A673 (cell line): ENCODE results near the gene MMP10.

Experiments used
- EZH2 ChIP-seq: fragments of 200-600 bp; sonication (generic); IDR thresholded peaks from 2 replicates; pipeline ENCODE4 v1.6.1; 2017; ENCODE audit warnings: borderline replicate concordance, low read depth, mild to moderate bottlenecking, mixed read lengths, antibody characterized with exemption, low read length; ENCODE audit not compliant: poor library complexity, severe bottlenecking
- TF ChIP-seq, protein P1 (sequence below): fragments of 300-800, 200-600 bp; sonication (generic); conservative IDR thresholded peaks from 2 replicates; pipeline ENCODE4 v1.5.1; 2017; ENCODE audit warnings: low read depth, mild to moderate bottlenecking, antibody characterized with exemption, low read length, moderate library complexity, mixed read lengths

DNA sequence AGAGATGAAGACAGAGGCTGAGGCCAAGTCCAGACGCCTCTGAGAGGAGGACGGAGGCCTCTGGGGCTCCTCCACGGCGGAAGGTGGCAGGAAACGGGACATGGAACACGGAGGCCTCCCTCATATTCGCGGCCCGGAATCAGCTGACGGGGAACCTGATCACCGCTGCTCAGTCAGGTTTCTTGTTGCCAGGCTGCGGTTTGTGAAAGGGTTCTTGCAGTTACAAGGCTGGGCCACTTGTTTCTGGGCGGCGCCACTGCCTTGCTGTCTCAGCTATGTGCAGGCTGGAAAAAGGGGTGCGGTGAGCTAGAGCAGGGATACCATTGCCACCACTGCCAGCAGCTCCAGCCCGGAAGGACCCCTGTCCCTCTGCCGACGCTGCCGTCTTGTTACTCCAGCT is 27.5 kb upstream of the MMP10 start:
- TF ChIP-seq, protein P1, sequence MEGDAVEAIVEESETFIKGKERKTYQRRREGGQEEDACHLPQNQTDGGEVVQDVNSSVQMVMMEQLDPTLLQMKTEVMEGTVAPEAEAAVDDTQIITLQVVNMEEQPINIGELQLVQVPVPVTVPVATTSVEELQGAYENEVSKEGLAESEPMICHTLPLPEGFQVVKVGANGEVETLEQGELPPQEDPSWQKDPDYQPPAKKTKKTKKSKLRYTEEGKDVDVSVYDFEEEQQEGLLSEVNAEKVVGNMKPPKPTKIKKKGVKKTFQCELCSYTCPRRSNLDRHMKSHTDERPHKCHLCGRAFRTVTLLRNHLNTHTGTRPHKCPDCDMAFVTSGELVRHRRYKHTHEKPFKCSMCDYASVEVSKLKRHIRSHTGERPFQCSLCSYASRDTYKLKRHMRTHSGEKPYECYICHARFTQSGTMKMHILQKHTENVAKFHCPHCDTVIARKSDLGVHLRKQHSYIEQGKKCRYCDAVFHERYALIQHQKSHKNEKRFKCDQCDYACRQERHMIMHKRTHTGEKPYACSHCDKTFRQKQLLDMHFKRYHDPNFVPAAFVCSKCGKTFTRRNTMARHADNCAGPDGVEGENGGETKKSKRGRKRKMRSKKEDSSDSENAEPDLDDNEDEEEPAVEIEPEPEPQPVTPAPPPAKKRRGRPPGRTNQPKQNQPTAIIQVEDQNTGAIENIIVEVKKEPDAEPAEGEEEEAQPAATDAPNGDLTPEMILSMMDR = peak; percentile 37
- no peak for TF ChIP-seq EZH2
